Right lobe of liver (tissue), 6 donors: ENCODE data around the gene CFAP20. TPM values are rescaled to one million over a fixed set of nuclear protein-coding genes. Genes with fewer than 3 reads are reported as not detected.

Experiments used
- ATAC-seq, 4 donors: fragments of 200-7000 bp; cut with Tn5 transposase; one replicate each; pipeline ENCODE4 v1.9.1; 2020; ENCODE audit warnings: mild to moderate bottlenecking in 4 of 4, moderate library complexity in 4 of 4
- DNase-seq, 3 donors: peaks; one replicate each; pipeline ENCODE4 v3.0.0-alpha.2; 2020
- H3K27ac ChIP-seq, 3 donors: fragments of 200-600 bp; one replicate each; pipeline ENCODE4 v1.8.0; 2022
- H3K27me3 ChIP-seq, 2 donors: fragments of 200-600 bp; one replicate each; pipeline ENCODE4 v1.8.0; 2022
- H3K36me3 ChIP-seq, 4 donors: fragments of 200-600 bp; sonication (generic) in 1 of 4; one replicate each; pipeline versions ENCODE4 v1.5.1 to v1.8.0; 2017 to 2022; ENCODE audit warnings: control low read depth in 1 of 4
- H3K4me1 ChIP-seq, 4 donors: fragments of 200-600 bp; sonication (generic) in 1 of 4; one replicate each; pipeline versions ENCODE4 v1.5.1 to v1.8.0; 2017 to 2022; ENCODE audit warnings: control low read depth in 1 of 4
- H3K4me3 ChIP-seq, 3 donors: fragments of 200-600 bp; one replicate each; pipeline ENCODE4 v1.8.0; 2022
- H3K9me3 ChIP-seq, 4 donors: fragments of 200-600 bp; sonication (generic) in 1 of 4; one replicate each; pipeline versions ENCODE4 v1.5.1 to v1.8.0; 2017 to 2022; ENCODE audit warnings: control low read depth in 1 of 4
- CTCF ChIP-seq, 4 donors: fragments of 200-600 bp in 3 of 4; fragments of 450-650 bp in 1 of 4; IDR thresholded peaks; one replicate each; pipeline versions ENCODE4 v1.5.1 to v1.8.0; 2016 to 2022; ENCODE audit warnings: antibody characterized with exemption in 4 of 4, mild to moderate bottlenecking in 2 of 4
- POLR2A ChIP-seq: fragments of 450-650 bp; IDR thresholded peaks from one replicate; pipeline ENCODE4 v1.6.1; 2017; ENCODE audit warnings: antibody characterized with exemption, mild to moderate bottlenecking
- WGBS: methylation state at CpG from one replicate; pipeline ENCODE4 v1.1.6; 2018; ENCODE audit warnings: low coverage, low lambda C conversion rate; ENCODE audit not compliant: insufficient coverage; ENCODE audit errors: missing lambda C conversion rate; 5-methylcytosine and 5-hydroxymethylcytosine counted together
- intact Hi-C, 2 donors: fragments of 100-400 bp; cut with DNase I; formaldehyde crosslinking; loops; one replicate each; pipeline versions ENCODE4 v1.11.2 to v1.14.1; 2022
- long read RNA-seq: library from polyadenylated mRNA; unstranded; transcript quantifications from one replicate; pipeline ENCODE4 v2.0.0, GENCODE V29; 2019
- total RNA-seq, 6 experiments: library from RNA; depleted of rRNA in 2 of 6; stranded (reverse); fragments of >200 nt in 2 of 6; fragmentation: NEBNext Ultra II Directional in 3 of 6; extraction: Animal tissue kit (Norgen Biotek cat#: 25700) in 3 of 6; gene quantifications; one replicate each; pipeline versions ENCODE4 v1.1.0 to v1.2.4, GENCODE V29; 2016 to 2023
- donor health status: DM: no; HTN: yes; CAD: no.
- donor health status: DM: no; HTN: no; CAD: no.
- donor health status: DM: no; HTN: no; CAD: no.
- donor health status: DM: no; HTN: yes; CAD: no.
- donor health status: DM: no; HTN: yes; CAD: no.

Gene CFAP20
- total RNA-seq = 10 to 100 TPM in 5 of 6 experiments, 1 to 10 TPM in 1; 7.8 to 38.7 (median 18.1) TPM
- long read RNA-seq, transcript CFAP20-201 (6 exons, 1,354 nt) = major isoform, 6 of 6 reads
- long read RNA-seq, partial matches to known transcripts = 0 of 6 reads
- long read RNA-seq, other reads (novel, unspliced or antisense) = 0 of 6 reads

- H3K36me3 ChIP-seq = no peaks in the 10 kb centered on the region
- WGBS = 1% methylated on average over 39 of the region's 70 CpGs
- intact Hi-C loops = no loop called here
- H3K9me3 ChIP-seq = no peaks in the 10 kb centered on the region
- peaks cover 0 to 40% (median 15%) of the 10 kb centered on the region in 4 donors for H3K4me1 ChIP-seq
- DNase-seq = peak; percentile 98 to 99 (median 99)
- peak within 1 kb of the TSS; percentile 86 to 97 (median 94) for H3K4me3 ChIP-seq
- H3K27me3 ChIP-seq = no peaks in the 10 kb centered on the region
- peak within 1 kb of the TSS; percentile 67 to 88 (median 87) for H3K27ac ChIP-seq
- ATAC-seq = peak; percentile 90 to 95 (median 92)
- TF ChIP-seq CTCF (IDR thresholded peaks at IDR 0.05) (no peak), POLR2A (peak; percentile 96)
Observed at GRCh38 chr16:58129097-58129936, at the start of gene CFAP20. Gene CFAP20 (minus strand): TSS chr16:58129381. CDS start chr16:58129115, 266 bp downstream.

- Histone ChIP-seq H3K9me3 (no peaks in the 10 kb centered on the region), H3K36me3 (peaks cover 3 to 13% (median 7%) of the 10 kb centered on the region in 4 donors), H3K4me1 (no peaks in the 10 kb centered on the region), H3K4me3 (no peak overlapping the region), H3K27ac (no peak overlapping the region), H3K27me3 (no peaks in the 10 kb centered on the region)
- intact Hi-C loops = no loop called here
- no peak for ATAC-seq
- no peak for TF ChIP-seq CTCF (IDR thresholded peaks at IDR 0.05)
- no peak for TF ChIP-seq POLR2A
- DNase-seq = no peak
- no CpG with 5 or more reads among the region's 1 CpG for WGBS
Observed at GRCh38 chr16:58177353-58177710, 48.2 kb upstream of the CFAP20 start.

- intact Hi-C loops = no loop called here
- H3K4me3 ChIP-seq = no peak overlapping the region
- ATAC-seq (no peak), DNase-seq (no peak)
- no peak overlapping the region for H3K27ac ChIP-seq
- H3K36me3 ChIP-seq = peaks cover 2 to 18% (median 7%) of the 10 kb centered on the region in 4 donors
- WGBS = 97% methylated on average over 4 of the region's 5 CpGs
- H3K4me1 ChIP-seq = no peaks in the 10 kb centered on the region
- no peaks in the 10 kb centered on the region for H3K27me3 ChIP-seq
- TF ChIP-seq CTCF (IDR thresholded peaks at IDR 0.05) = no peak
- TF ChIP-seq POLR2A = no peak
- no peaks in the 10 kb centered on the region for H3K9me3 ChIP-seq
Observed at GRCh38 chr16:58176608-58177352, 47.6 kb upstream of the CFAP20 start.

- no peak for DNase-seq
- Histone ChIP-seq H3K36me3 (peaks cover 0 to 60% (median 26%) of the 10 kb centered on the region in 4 donors), H3K27ac (no peak overlapping the region), H3K9me3 (no peaks in the 10 kb centered on the region), H3K4me3 (no peak overlapping the region), H3K27me3 (no peaks in the 10 kb centered on the region), H3K4me1 (no peaks in the 10 kb centered on the region)
- TF ChIP-seq CTCF (IDR thresholded peaks at IDR 0.05) = no peak
- no peak for TF ChIP-seq POLR2A
- ATAC-seq = no peak
- intact Hi-C loops = no loop called here
- WGBS = 100% methylated on average over 2 of the region's 2 CpGs
Observed at GRCh38 chr16:58170223-58170622, 41.0 kb upstream of the CFAP20 start.
